HG03342 (cell line): Measurements from ENCODE around the gene XYLT2.

Source experiments
- ATAC-seq: cut with Tn5 transposase; IDR thresholded peaks from one replicate; pipeline ENCODE4 v1.9.1; 2021; ENCODE audit warnings: mild to moderate bottlenecking, moderate library complexity; ENCODE audit not compliant: unreplicated experiment

Gene XYLT2

GRCh38 chr17:50363217-50364060 lies 17.5 kb downstream of the XYLT2 start:
- ATAC-seq = no peak

- no peak for ATAC-seq
Observed at GRCh38 chr17:50364061-50364458, 18.1 kb downstream of the XYLT2 start.

- ATAC-seq = no peak
Observed at GRCh38 chr17:50364715-50365114, 18.8 kb downstream of the XYLT2 start.

GRCh38 chr17:50365165-50365564 lies 19.2 kb downstream of the XYLT2 start:
- no peak for ATAC-seq

GRCh38 chr17:50365649-50366393 lies 19.9 kb downstream of the XYLT2 start:
- no peak for ATAC-seq

- no peak for ATAC-seq
Observed at GRCh38 chr17:50367401-50367800, 21.5 kb downstream of the XYLT2 start.

- no peak for ATAC-seq
Observed at GRCh38 chr17:50370052-50370451, 24.1 kb downstream of the XYLT2 start.

- no peak for ATAC-seq
Observed at GRCh38 chr17:50371526-50371925, 25.6 kb downstream of the XYLT2 start.

- ATAC-seq = peak; percentile 7
Observed at GRCh38 chr17:50372222-50372757, 26.4 kb downstream of the XYLT2 start.

- ATAC-seq = peak; percentile 89
Observed at GRCh38 chr17:50372758-50373556, 27.0 kb downstream of the XYLT2 start, which contains the start of the genes EME1 and MRPL27. TSS of gene EME1 (plus strand) at chr17:50373229. CDS start at chr17:50375209, 1,980 bp downstream. TSS of gene MRPL27 (minus strand) at chr17:50373184. CDS start at chr17:50373170, 14 bp downstream.

- ATAC-seq = no peak
Observed at GRCh38 chr17:50373705-50374104, 27.8 kb downstream of the XYLT2 start.

GRCh38 chr17:50375858-50376538 lies 30.1 kb downstream of the XYLT2 start:
- ATAC-seq = no peak

GRCh38 chr17:50379351-50380132 lies 33.6 kb downstream of the XYLT2 start:
- ATAC-seq = no peak

- ATAC-seq = no peak
Observed at GRCh38 chr17:50380369-50381259, 34.7 kb downstream of the XYLT2 start.

GRCh38 chr17:50381260-50381815 lies 35.4 kb downstream of the XYLT2 start:
- no peak for ATAC-seq

GRCh38 chr17:50381920-50382319 lies 36.0 kb downstream of the XYLT2 start:
- no peak for ATAC-seq

GRCh38 chr17:50382931-50383330 lies 37.0 kb downstream of the XYLT2 start:
- ATAC-seq = no peak

- ATAC-seq = no peak
Observed at GRCh38 chr17:50386510-50386909, 40.6 kb downstream of the XYLT2 start.
